Umbilical cord (tissue), 2 donors: ENCODE measurements around the gene ADIPOR2. TPM values are rescaled to one million over a fixed set of nuclear protein-coding genes. Genes with fewer than 3 reads are reported as not detected.
"Not testable (repeated sequence)": the region's sequence is repeated elsewhere in the genome, so short reads cannot be mapped to it uniquely, and the experiment has no call there.

Source experiments
- DNase-seq: peaks from one replicate; pipeline ENCODE4 v3.0.0-alpha.2; 2015; ENCODE audit warnings: low spot score
- total RNA-seq: library from RNA; depleted of rRNA; stranded (reverse); fragments of >200 nt; gene quantifications from one replicate; pipeline ENCODE4 v1.2.3, GENCODE V29; 2014; ENCODE audit warnings: low replicate concordance; ENCODE audit not compliant: insufficient read depth

ADIPOR2 gene
- total RNA-seq, 1 donor from 2014 or later = 25.8 TPM

GRCh38 chr12:1703771-1704722 lies 13.2 kb downstream of the ADIPOR2 start:
- no peak for DNase-seq

GRCh38 chr12:1705774-1706631 lies 15.1 kb downstream of the ADIPOR2 start:
- DNase-seq = no peak

DNA sequence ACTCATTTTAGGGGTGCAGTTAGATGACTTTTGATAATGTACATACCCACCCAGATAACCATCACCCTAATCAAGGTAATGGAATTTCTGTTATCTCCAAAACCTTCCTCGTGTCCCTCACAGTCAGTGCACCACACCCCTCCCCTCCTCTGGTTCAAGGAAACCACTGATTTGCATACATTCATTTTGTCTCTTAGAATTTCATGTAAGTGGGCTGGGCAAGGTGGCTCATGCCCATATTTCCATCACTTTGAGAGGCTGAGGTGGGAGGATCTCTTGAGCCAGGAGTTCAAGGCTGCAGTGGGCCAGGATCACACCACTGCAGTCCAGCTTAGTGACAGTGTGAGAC lies 15.7 kb downstream of the ADIPOR2 start:
- no peak for DNase-seq

DNA sequence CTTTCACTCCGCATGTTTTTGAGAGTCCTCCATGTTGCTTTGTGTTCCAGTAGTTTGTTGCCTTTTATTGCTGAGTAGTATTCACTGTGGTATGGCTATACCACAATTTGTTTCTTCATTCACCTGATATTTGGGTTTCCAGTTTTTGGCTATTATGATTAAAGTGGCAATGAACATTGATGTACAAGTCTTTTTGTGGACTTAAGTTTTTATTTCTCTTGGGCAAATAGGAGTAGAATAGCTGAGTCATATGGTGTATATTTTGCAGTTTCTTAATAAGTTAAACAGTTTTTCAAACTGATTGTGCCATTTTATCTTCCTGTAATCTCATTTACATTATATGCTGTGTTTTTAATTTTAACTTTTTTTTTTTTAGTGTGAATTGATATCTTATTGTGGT lies 16.2 kb downstream of the ADIPOR2 start:
- DNase-seq = no peak

- DNase-seq = not testable (repeated sequence)
Measured at GRCh38 chr12:1709968-1710367, 19.1 kb downstream of the ADIPOR2 start.

DNA sequence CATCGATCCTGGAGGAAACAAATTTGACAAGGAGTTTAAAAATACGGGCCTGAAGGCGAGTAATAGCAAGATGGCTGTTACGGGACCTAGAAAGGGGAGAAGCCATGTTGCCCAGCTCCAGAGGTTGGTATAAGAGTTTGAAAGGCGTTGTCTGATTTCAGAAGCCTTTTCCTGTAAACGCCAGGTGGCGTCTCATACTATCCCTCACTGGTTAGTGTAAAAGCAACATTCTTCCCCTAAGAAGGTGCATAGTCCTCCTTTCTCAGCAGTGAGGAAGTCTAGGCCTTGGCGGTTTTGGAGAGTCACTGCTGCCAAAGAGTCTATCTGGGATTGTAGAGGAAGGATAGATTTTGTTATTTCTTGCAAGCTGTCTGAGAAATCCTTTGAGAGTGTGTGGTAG lies 20.0 kb downstream of the ADIPOR2 start:
- not testable (repeated sequence) for DNase-seq

DNA sequence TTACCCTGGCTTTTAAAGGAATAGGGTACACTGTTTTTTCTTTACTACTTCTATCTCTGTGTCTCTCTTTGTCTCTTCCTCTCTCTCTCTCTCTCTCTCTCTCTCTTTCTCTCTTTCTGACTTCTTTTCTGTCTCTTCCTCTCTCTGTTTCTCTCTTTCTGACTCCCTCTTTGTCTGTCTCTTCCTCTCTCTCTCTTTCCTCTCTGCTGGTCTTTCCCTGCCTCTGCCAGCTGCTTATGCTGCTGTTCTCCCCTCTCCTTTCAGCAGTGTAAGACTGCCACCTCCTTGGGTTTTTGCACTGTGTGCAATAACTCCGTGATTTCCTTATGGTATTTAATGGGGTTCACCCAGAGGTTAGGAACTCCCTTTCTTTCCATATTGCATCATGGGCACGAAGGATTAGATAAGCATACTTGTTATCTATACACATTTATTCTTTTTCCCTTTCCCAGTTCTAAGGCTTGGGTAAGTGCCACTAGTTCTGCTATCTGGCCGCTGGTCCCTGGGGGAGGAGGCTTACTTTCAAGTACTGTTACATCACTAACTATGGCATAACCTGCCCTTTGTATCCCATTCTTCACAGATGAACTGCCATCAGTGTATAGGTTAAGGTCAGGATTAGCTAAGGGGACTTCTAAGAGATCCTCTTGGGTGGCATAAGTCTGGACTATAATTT lies 20.8 kb downstream of the ADIPOR2 start:
- peak; percentile 89 for DNase-seq

- not testable (repeated sequence) for DNase-seq
Measured at GRCh38 chr12:1712305-1712704, 21.4 kb downstream of the ADIPOR2 start.

DNA sequence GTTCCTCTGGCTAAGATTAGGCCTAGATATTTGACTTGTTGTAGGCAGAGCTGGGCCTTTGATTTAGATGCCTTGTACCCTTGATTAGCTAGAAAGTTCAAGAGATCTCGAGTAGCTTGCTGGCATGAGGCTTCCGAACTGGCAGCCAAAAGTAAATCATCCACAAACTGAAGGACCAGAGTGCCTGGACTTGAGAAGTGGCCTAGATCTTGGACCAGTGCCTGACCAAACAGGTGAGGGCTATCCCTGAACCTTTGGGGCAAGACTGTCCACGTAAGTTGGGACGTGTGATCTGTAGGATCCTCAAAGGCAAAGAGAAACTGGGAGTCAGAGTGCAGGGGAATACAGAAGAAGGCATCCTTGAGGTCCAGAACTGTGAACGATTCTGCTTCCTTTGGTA lies 22.0 kb downstream of the ADIPOR2 start:
- DNase-seq = not testable (repeated sequence)

DNA sequence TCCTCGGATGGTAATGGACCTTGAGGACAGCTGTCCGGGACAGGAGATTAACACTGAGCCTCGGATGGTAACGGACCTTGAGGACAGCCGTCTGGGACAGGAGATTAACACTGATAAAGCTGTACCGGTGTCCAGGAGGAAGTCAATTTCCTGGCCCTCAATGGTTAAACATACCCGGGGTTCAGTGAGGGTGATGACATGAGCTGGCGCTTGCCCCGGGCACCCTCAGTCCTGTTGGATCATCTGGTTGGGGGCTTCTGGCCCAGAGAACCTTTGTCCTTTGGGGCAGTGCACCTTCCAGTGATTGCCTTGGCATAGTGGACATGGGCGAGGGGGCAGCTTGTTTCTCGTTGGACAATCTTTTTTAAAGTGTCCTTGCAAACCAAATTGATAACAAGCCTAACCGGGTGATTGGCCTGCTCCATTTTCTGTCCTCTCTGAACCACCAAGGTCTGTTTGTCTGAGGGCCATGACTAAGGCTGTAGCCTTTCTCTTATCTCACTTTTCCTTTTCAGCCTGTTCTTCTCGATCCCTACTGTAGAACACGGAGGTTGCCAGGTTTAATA lies 23.0 kb downstream of the ADIPOR2 start:
- DNase-seq = not testable (repeated sequence)

DNA sequence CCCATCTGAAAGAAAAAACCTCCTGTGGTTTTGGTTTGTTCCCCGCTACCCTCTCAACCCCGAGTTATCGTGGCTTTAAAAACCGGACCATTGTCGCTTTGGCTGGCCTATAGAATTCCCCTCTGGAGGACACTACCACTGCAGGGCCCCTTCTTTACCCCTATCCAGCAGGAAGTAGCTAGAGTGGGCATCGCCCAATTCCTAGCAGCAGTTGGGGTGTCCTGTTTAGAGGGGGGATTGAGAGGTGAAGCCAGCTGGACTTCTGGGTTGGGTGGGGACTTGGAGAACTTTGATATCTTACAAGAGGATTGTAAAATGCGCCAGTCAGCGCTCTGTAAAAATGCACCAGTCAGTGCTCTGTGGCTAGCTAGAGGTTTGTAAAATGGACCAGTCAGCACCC lies 24.6 kb downstream of the ADIPOR2 start:
- not testable (repeated sequence) for DNase-seq

DNA sequence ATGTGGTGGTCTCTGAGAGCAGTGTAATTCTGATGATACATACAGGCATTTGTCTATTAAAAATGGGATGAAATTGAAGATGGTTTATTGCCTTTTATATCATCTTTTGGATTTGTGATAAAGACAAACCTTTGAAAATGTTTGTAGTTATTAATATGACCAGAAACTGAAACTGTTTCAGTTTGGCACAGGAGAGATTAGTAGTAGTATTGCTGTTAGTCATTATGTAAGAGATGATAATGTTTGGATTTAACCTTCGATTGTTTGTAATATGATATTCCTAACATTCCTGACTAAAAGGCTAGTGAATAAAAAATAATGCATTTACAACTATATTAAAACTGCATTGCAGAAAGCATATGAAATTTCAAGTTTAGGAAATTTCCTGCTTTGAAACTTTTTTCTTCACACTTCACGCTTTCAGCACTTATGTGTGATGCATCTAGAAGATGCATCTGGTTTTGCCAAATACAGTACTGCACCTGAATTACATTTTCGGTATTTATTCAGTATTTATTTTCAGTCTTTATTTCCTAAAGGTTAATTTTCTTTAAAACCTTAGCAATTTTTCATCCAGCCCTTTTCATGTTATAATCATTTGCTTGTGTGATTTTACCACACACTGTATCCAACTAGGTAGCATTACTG lies 25.5 kb downstream of the ADIPOR2 start:
- no peak for DNase-seq

DNA sequence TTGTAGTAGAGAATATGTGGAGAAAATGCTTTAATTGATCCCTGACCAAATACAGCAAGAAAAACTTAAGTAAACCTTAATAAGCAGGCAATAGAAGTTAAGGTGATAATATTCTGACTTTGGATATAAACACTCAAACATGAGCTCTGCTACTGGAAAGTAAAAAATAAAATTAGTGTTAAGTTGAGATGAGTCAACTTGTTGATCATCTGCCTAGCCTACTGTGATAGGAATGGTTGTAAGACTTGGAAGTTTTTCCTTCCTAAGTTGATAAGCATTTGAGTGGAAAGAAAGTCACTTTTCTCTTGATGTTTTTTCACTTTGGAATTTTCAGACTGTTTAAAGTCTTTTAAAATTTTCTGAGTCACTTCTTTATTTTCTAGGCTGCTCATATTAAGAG lies 26.0 kb downstream of the ADIPOR2 start:
- DNase-seq = no peak

- no peak for DNase-seq
Measured at GRCh38 chr12:1719139-1719538, 28.3 kb downstream of the ADIPOR2 start.

DNA sequence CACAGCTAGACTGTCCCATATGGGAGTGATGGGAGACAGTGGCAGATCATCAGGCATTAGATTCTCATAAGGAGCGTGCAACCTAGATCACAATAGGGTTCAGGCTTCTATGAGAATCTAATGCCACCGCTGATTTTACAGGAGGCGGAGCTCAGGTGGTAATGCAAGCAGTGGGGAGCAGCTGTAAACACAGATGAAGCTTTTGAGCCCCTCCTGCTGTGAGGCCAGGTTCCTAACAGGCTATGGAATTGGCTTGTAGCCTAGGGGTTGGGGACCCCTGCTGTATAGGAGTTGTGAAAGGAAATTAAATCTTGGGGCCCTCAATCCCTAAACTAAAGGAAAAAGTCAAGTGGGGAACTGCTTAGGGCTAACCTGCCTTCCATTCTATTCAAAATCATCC lies 29.6 kb downstream of the ADIPOR2 start:
- no peak for DNase-seq

DNA sequence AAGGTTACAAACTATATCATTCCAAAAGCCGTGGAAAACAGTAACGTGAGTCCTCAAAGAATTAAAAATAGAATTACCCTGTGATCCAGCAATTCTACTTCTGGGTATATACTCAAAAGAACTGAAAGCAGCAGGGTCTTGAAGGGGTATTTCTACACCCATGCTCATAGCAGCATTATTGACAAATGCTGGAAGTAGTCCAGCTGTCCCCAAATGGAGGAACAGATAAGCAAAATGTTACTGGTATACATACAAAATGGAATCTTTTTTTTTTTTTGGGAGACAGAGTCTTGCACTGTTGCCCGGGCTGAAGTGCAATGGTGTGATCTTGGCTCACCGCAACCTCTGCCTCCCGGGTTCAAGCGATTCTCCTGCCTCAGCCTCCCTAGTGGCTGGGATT lies 32.9 kb downstream of the ADIPOR2 start:
- DNase-seq = no peak

- DNase-seq = no peak
Measured at GRCh38 chr12:1724250-1724649, 33.4 kb downstream of the ADIPOR2 start.

- DNase-seq = no peak
Measured at GRCh38 chr12:1726753-1727152, 35.9 kb downstream of the ADIPOR2 start.

DNA sequence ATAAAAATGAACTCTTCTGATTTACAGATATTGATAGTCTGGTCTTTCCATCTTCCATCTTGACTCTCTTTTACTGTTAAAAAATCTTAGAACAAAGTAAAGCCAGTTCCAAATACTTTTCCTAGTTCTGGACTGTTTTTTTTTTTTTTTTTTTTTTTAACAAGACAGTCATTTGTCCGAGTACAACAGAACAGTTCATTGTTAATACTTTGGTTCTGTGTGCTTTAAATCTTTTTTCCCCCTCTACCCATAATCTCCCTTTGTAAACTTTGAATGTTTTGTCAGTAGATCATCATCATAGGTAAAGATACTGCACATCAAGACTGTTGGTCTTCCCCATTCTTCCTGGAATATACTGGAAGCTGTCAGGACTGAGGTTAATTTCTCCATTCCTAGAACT lies 38.0 kb downstream of the ADIPOR2 start:
- DNase-seq = no peak

GRCh38 chr12:1731019-1731687 lies 40.3 kb downstream of the ADIPOR2 start:
- DNase-seq = no peak

GRCh38 chr12:1731688-1732078 lies 40.8 kb downstream of the ADIPOR2 start:
- DNase-seq = not testable (repeated sequence)
